Trophoblast cell (in vitro differentiated cells and primary cell): ENCODE results near the gene HCN1.

Source experiments
- DNase-seq, 2 donors: peaks; one replicate each; pipeline ENCODE4 v3.0.0-alpha.2; 2016
- H2AFZ ChIP-seq: 2 replicates; pipeline ENCODE4 v1.6.1; 2013; ENCODE audit warnings: low read length, moderate library complexity, mild to moderate bottlenecking; ENCODE audit not compliant: insufficient read depth, poor library complexity
- H2AK5ac ChIP-seq: 2 replicates; pipeline ENCODE4 v1.6.1; 2013; ENCODE audit warnings: mild to moderate bottlenecking, low read length
- H2BK120ac ChIP-seq: 2 replicates; pipeline ENCODE4 v1.6.1; 2013; ENCODE audit warnings: low read length, mild to moderate bottlenecking, moderate library complexity; ENCODE audit not compliant: insufficient read depth, poor library complexity
- H2BK12ac ChIP-seq: 2 replicates; pipeline ENCODE4 v1.6.1; 2013; ENCODE audit warnings: mild to moderate bottlenecking, low read length, moderate library complexity
- H2BK5ac ChIP-seq: 2 replicates; pipeline ENCODE4 v1.6.1; 2013; ENCODE audit warnings: low read length, low read depth, moderate library complexity, mild to moderate bottlenecking; ENCODE audit not compliant: poor library complexity
- H3K14ac ChIP-seq: 2 replicates; pipeline ENCODE4 v1.6.1; 2013; ENCODE audit warnings: mild to moderate bottlenecking, low read length
- H3K18ac ChIP-seq: 2 replicates; pipeline ENCODE4 v1.6.1; 2013; ENCODE audit warnings: mild to moderate bottlenecking, low read length
- H3K23ac ChIP-seq: 2 replicates; pipeline ENCODE4 v1.6.1; 2013; ENCODE audit warnings: low read length
- H3K27ac ChIP-seq: 2 replicates; pipeline ENCODE4 v1.5.1; 2013; ENCODE audit warnings: low read depth, mild to moderate bottlenecking, inconsistent platforms, low read length, moderate library complexity
- H3K27me3 ChIP-seq: 2 replicates; pipeline ENCODE4 v1.6.1; 2013; ENCODE audit warnings: inconsistent platforms, mild to moderate bottlenecking, low read length, moderate library complexity; ENCODE audit not compliant: insufficient read depth
- H3K36me3 ChIP-seq, 2 experiments: 1 replicate in 1 of 2; 2 replicates in 1 of 2; pipeline ENCODE4 v1.6.1; 2013; ENCODE audit warnings: low read length in 2 of 2, mild to moderate bottlenecking in 2 of 2, moderate library complexity in 1 of 2; ENCODE audit not compliant: insufficient read depth in 2 of 2, control insufficient read depth in 1 of 2
- H3K4ac ChIP-seq: 2 replicates; pipeline ENCODE4 v1.6.1; 2013; ENCODE audit warnings: low read depth, mild to moderate bottlenecking, low read length, moderate library complexity
- H3K4me1 ChIP-seq, 2 experiments: 1 replicate in 1 of 2; 2 replicates in 1 of 2; pipeline ENCODE4 v1.6.1; 2013; ENCODE audit warnings: low read length in 2 of 2, mild to moderate bottlenecking in 2 of 2, moderate library complexity in 1 of 2; ENCODE audit not compliant: insufficient read depth in 2 of 2, control insufficient read depth in 1 of 2
- H3K4me2 ChIP-seq: 2 replicates; pipeline ENCODE4 v1.6.1; 2013; ENCODE audit warnings: inconsistent platforms, mild to moderate bottlenecking, low read length, moderate library complexity
- H3K4me3 ChIP-seq: 2 replicates; pipeline ENCODE4 v1.5.1; 2013; ENCODE audit warnings: mild to moderate bottlenecking, low read depth, low read length, inconsistent platforms
- H3K79me1 ChIP-seq: one replicate; pipeline ENCODE4 v1.6.1; 2013; ENCODE audit warnings: low read length
- H3K79me2 ChIP-seq: 2 replicates; pipeline ENCODE4 v1.6.1; 2013; ENCODE audit warnings: low read length, mild to moderate bottlenecking; ENCODE audit not compliant: control insufficient read depth, insufficient read depth, poor library complexity
- H3K9ac ChIP-seq: 2 replicates; pipeline ENCODE4 v1.6.1; 2013; ENCODE audit warnings: mild to moderate bottlenecking, low read length
- H3K9me3 ChIP-seq: 2 replicates; pipeline ENCODE4 v1.6.1; 2013; ENCODE audit warnings: low read depth, mild to moderate bottlenecking, control low read depth, inconsistent platforms, low read length; ENCODE audit not compliant: insufficient read depth
- H4K12ac ChIP-seq: 2 replicates; pipeline ENCODE4 v1.6.1; 2013; ENCODE audit warnings: low read depth, mild to moderate bottlenecking, low read length, moderate library complexity
- H4K8ac ChIP-seq: 2 replicates; pipeline ENCODE4 v1.6.1; 2013; ENCODE audit warnings: low read depth, mild to moderate bottlenecking, low read length, moderate library complexity
- H4K91ac ChIP-seq: one replicate; pipeline ENCODE4 v1.6.1; 2013; ENCODE audit warnings: low read depth, mild to moderate bottlenecking, low read length, moderate library complexity
- WGBS: extraction: QIAGEN DNeasy Blood & Tissue Kit; methylation state at CpG from one replicate; pipeline ENCODE4 v1.1.7; 2013; ENCODE audit warnings: missing lambda C conversion rate; ENCODE audit not compliant: insufficient read length, insufficient coverage; ENCODE audit errors: extremely low coverage; 5-methylcytosine and 5-hydroxymethylcytosine counted together

HCN1 gene

DNA sequence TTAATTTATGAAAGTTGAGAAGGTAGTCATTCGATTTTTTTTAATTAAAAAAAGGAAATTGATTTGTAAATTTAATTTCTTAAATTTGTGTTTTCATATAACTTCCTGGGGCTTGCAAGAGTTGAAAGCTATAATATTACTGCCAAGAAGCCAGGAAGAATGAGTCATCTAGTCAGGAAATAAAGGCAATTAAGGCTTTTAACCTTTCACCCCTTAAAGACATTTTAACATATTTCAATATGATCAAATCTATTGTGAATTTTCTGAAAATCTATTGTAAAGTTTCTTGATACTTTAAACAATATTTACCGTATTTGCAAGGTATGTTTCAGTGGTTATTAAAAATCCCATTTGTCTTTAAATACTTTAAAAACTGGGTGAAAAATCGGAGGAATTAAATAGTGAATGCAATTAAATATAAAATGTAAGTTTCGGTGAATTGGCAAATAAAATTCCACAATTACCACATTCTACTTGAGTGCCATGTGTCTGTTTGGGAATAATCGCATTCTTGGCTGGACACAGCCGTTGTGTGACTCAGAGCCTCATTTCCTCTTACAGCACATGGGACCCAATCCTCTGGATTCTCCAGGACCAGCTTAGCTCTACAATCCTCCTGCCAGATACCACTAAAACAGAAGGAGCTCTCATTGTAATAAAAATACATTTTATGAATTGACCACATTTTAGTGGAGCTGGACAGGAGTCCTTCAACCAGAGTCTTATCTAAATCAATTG is 310.7 kb downstream of the HCN1 start:
- no peak overlapping the region for H3K23ac ChIP-seq
- no peak overlapping the region for H4K12ac ChIP-seq
- H3K9ac ChIP-seq, result no peak overlapping the region
- no peak overlapping the region for H3K4me3 ChIP-seq
- no peaks in the 10 kb centered on the region for H3K36me3 ChIP-seq
- H2AFZ ChIP-seq, result no peak overlapping the region
- H3K79me2 ChIP-seq, result no peaks in the 10 kb centered on the region
- no peak overlapping the region for H3K14ac ChIP-seq
- H2BK5ac ChIP-seq, result no peak overlapping the region
- H2BK120ac ChIP-seq, result no peak overlapping the region
- 89% methylated on average over 1 of the region's 6 CpGs for WGBS
- H3K4ac ChIP-seq, result no peak overlapping the region
- H4K8ac ChIP-seq, result no peak overlapping the region
- H3K79me1 ChIP-seq, result peaks cover 2% of the 10 kb centered on the region
- H3K27me3 ChIP-seq, result no peaks in the 10 kb centered on the region
- H4K91ac ChIP-seq, result no peak overlapping the region
- no peak overlapping the region for H2AK5ac ChIP-seq
- no peak overlapping the region for H3K4me2 ChIP-seq
- peaks cover 0 to 5% of the 10 kb centered on the region in 2 experiments for H3K4me1 ChIP-seq
- H3K18ac ChIP-seq, result no peak overlapping the region
- no peak overlapping the region for H3K27ac ChIP-seq
- H2BK12ac ChIP-seq, result no peak overlapping the region
- no peak for DNase-seq
- H3K9me3 ChIP-seq, result no peaks in the 10 kb centered on the region

DNA sequence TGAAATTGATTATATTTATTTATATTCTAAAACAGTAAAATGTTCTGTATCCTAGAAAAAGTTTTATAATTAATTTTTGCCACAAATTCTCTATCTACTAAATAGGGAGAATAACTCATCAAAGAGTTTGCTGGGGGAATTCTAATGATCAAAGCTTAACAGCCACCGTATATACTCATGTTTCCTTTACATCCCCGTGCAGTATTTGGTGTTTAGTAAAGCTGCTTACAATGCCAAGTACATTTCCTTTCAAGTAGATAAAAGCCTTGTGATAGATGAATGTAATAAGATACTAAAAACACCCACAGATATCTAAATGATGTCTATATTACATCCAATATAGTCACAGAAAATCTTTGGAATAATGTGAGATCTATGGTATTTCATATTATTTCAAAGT is 312.2 kb downstream of the HCN1 start:
- DNase-seq, result no peak
- H3K14ac ChIP-seq, result no peak overlapping the region
- H2AK5ac ChIP-seq, result no peak overlapping the region
- no peaks in the 10 kb centered on the region for H3K79me2 ChIP-seq
- no peak overlapping the region for H2BK120ac ChIP-seq
- H2AFZ ChIP-seq, result no peak overlapping the region
- no peaks in the 10 kb centered on the region for H3K27me3 ChIP-seq
- no peak overlapping the region for H3K18ac ChIP-seq
- peaks cover 0 to 5% of the 10 kb centered on the region in 2 experiments for H3K4me1 ChIP-seq
- no peak overlapping the region for H2BK12ac ChIP-seq
- peaks cover 2% of the 10 kb centered on the region for H3K79me1 ChIP-seq
- no peak overlapping the region for H3K4ac ChIP-seq
- H4K91ac ChIP-seq, result no peak overlapping the region
- no peak overlapping the region for H4K8ac ChIP-seq
- H3K27ac ChIP-seq, result no peak overlapping the region
- H4K12ac ChIP-seq, result no peak overlapping the region
- H3K4me2 ChIP-seq, result no peak overlapping the region
- WGBS, result no CpG with 5 or more reads among the region's 2 CpGs
- no peaks in the 10 kb centered on the region for H3K9me3 ChIP-seq
- H3K36me3 ChIP-seq, result no peaks in the 10 kb centered on the region
- no peak overlapping the region for H2BK5ac ChIP-seq
- no peak overlapping the region for H3K4me3 ChIP-seq
- H3K23ac ChIP-seq, result no peak overlapping the region
- H3K9ac ChIP-seq, result no peak overlapping the region

DNA sequence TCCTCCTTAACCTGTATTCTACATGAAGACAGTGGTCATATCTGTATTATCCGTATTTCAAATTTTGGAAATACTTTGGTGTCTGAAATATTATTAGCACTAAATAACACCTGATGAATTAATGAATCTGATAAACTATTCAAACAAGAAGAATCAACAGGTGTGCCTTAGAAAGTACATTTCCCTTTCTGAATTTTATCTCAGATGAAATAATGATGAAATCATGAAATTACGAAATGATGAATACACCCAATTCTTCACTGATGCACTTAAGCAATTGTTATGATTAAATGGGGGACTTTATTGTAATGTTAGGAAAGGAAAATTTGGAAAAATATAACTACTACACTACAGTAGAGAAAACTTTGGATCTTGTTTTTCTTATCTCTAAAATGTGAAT is 313.6 kb downstream of the HCN1 start:
- no peak overlapping the region for H3K4me2 ChIP-seq
- no peak overlapping the region for H3K14ac ChIP-seq
- H3K9ac ChIP-seq, result no peak overlapping the region
- peaks cover 2% of the 10 kb centered on the region for H3K79me1 ChIP-seq
- H4K91ac ChIP-seq, result no peak overlapping the region
- H3K27ac ChIP-seq, result no peak overlapping the region
- no peaks in the 10 kb centered on the region for H3K27me3 ChIP-seq
- no peaks in the 10 kb centered on the region for H3K9me3 ChIP-seq
- no peak overlapping the region for H3K18ac ChIP-seq
- H2BK12ac ChIP-seq, result no peak overlapping the region
- no peak overlapping the region for H4K12ac ChIP-seq
- H2AFZ ChIP-seq, result no peak overlapping the region
- no peaks in the 10 kb centered on the region for H3K79me2 ChIP-seq
- H2BK5ac ChIP-seq, result no peak overlapping the region
- H2AK5ac ChIP-seq, result no peak overlapping the region
- H3K36me3 ChIP-seq, result no peaks in the 10 kb centered on the region
- WGBS, result no CpG with 5 or more reads among the region's 2 CpGs
- no peak overlapping the region for H2BK120ac ChIP-seq
- H3K4me3 ChIP-seq, result no peak overlapping the region
- H3K4ac ChIP-seq, result no peak overlapping the region
- H4K8ac ChIP-seq, result no peak overlapping the region
- peaks cover 0 to 5% of the 10 kb centered on the region in 2 experiments for H3K4me1 ChIP-seq
- no peak overlapping the region for H3K23ac ChIP-seq
- DNase-seq, result no peak

DNA sequence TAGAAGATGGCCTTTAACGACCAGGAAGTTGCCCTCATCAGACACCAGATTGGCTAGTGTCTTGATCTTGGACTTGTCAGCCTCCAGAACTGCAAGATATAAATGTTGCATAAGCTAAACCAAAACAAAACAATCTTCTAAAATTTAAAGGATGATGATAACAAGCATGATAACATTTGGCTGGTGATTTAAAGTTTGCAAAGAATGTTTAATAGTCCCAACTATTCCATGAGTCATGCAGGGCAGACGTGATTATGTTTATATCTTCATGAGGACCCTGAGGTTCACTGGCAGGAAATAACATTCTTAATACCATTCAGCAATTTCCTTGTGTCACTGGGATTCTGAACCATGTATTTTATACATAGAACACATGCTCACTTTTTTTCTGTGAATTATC is 319.8 kb downstream of the HCN1 start:
- DNase-seq, result no peak
- no peaks in the 10 kb centered on the region for H3K4me1 ChIP-seq
- no peak overlapping the region for H4K8ac ChIP-seq
- no peaks in the 10 kb centered on the region for H3K9me3 ChIP-seq
- H2BK12ac ChIP-seq, result no peak overlapping the region
- H3K36me3 ChIP-seq, result no peaks in the 10 kb centered on the region
- no peak overlapping the region for H3K4ac ChIP-seq
- no peak overlapping the region for H3K14ac ChIP-seq
- H3K4me2 ChIP-seq, result no peak overlapping the region
- no peaks in the 10 kb centered on the region for H3K79me1 ChIP-seq
- H4K12ac ChIP-seq, result no peak overlapping the region
- no peak overlapping the region for H3K23ac ChIP-seq
- no peaks in the 10 kb centered on the region for H3K79me2 ChIP-seq
- H3K4me3 ChIP-seq, result no peak overlapping the region
- no peak overlapping the region for H2BK5ac ChIP-seq
- no peak overlapping the region for H2AFZ ChIP-seq
- no peak overlapping the region for H3K9ac ChIP-seq
- H3K27ac ChIP-seq, result no peak overlapping the region
- no peak overlapping the region for H2AK5ac ChIP-seq
- H3K27me3 ChIP-seq, result no peaks in the 10 kb centered on the region
- H3K18ac ChIP-seq, result no peak overlapping the region
- no peak overlapping the region for H2BK120ac ChIP-seq
- WGBS, result no CpG with 5 or more reads among the region's 2 CpGs
- no peak overlapping the region for H4K91ac ChIP-seq
